Endothelial cell of umbilical vein (primary cell): ENCODE data around the gene PLXNA4. TPM values are rescaled to one million over a fixed set of nuclear protein-coding genes. Genes with fewer than 3 reads are reported as not detected.

Experiments used
- BruUV-seq: library from RNA; stranded (reverse); fragments of 400-500 nt; replicated peaks from 2 replicates; lab custom pipeline; 2021; lab: Mats Ljungman, UMichigan
- CTCF ChIA-PET: fragments of 300-600, 350-600 bp; sonication (Branson Sonifier 250); formaldehyde crosslinking; loops from one replicate; lab custom pipeline; 2021; ENCODE audit warnings: antibody characterized with exemption, inconsistent platforms; lab: Charles Lee
- POLR2A ChIA-PET: fragments of 300-600, 350-600 bp; sonication (Branson Sonifier 250); formaldehyde crosslinking; loops from one replicate; lab custom pipeline; 2021; ENCODE audit warnings: antibody characterized with exemption, inconsistent platforms; lab: Charles Lee
- DNase-seq: peaks from one replicate; pipeline ENCODE4 v3.0.0-alpha.2; 2011; ENCODE audit warnings: low read depth, low spot score
- FAIRE-seq: peaks from 2 replicates; lab custom pipeline; 2011; peaks lifted over from hg19 to GRCh38; lab: Jason Lieb, UNC
- H2AFZ ChIP-seq: 2 replicates; pipeline ENCODE4 v1.6.0; 2012; ENCODE audit warnings: low read depth, low read length, control low read depth, inconsistent platforms
- H3K27ac ChIP-seq: 2 replicates; pipeline ENCODE4 v1.5.1; 2011; ENCODE audit warnings: low read depth, mild to moderate bottlenecking, control low read depth, low read length, moderate library complexity; ENCODE audit not compliant: insufficient read depth
- H3K27me3 ChIP-seq, 2 experiments: 2 replicates each; pipeline versions ENCODE4 v1.6.0 to v1.6.1; 2011; ENCODE audit warnings: low read length in 2 of 2, mixed read lengths in 1 of 2; ENCODE audit not compliant: control insufficient read depth in 2 of 2, insufficient read depth in 2 of 2
- H3K36me3 ChIP-seq, 2 experiments: 2 replicates in 1 of 2; 3 replicates in 1 of 2; pipeline ENCODE4 v1.5.1; 2011; ENCODE audit warnings: low read length in 2 of 2, mild to moderate bottlenecking in 1 of 2, moderate library complexity in 1 of 2; ENCODE audit not compliant: control insufficient read depth in 2 of 2, insufficient read depth in 2 of 2; ENCODE audit errors: extremely low read depth in 1 of 2
- H3K4me1 ChIP-seq: 3 replicates; pipeline ENCODE4 v1.5.1; 2011; ENCODE audit warnings: mild to moderate bottlenecking, low read length; ENCODE audit not compliant: control insufficient read depth, insufficient read depth; ENCODE audit errors: extremely low read depth
- H3K4me2 ChIP-seq: 2 replicates; pipeline ENCODE4 v1.6.1; 2011; ENCODE audit warnings: low read length, control low read depth, mixed read lengths; ENCODE audit not compliant: insufficient read depth
- H3K4me3 ChIP-seq, 3 experiments: fragments of 200-600 bp in 1 of 3; sonication (generic), shearing (Covaris generic) in 1 of 3; replicated peaks in 1 of 3; 2 replicates each; pipeline ENCODE4 v1.5.1; 2011 to 2016; ENCODE audit warnings: control low read depth in 3 of 3, low read length in 3 of 3, mild to moderate bottlenecking in 2 of 3, inconsistent platforms in 1 of 3, low read depth in 1 of 3, moderate library complexity in 1 of 3; ENCODE audit not compliant: insufficient read depth in 1 of 3
- H3K79me2 ChIP-seq: 2 replicates; pipeline ENCODE4 v1.6.0; 2012; ENCODE audit warnings: low read length, inconsistent platforms; ENCODE audit not compliant: control insufficient read depth, insufficient read depth
- H3K9ac ChIP-seq: replicated peaks from 2 replicates; pipeline ENCODE3; 2011; ENCODE audit warnings: low read length, control low read depth; ENCODE audit not compliant: insufficient read depth; ENCODE audit errors: extremely low read depth
- H3K9me1 ChIP-seq: replicated peaks from 3 replicates; pipeline ENCODE4 v1.6.0; 2011; ENCODE audit warnings: mild to moderate bottlenecking, low read length; ENCODE audit not compliant: control insufficient read depth, insufficient read depth; ENCODE audit errors: extremely low read depth
- H3K9me3 ChIP-seq: replicated peaks from 2 replicates; pipeline ENCODE4 v1.5.1; 2012; ENCODE audit warnings: low read length, inconsistent platforms; ENCODE audit not compliant: control insufficient read depth, insufficient read depth
- H4K20me1 ChIP-seq: replicated peaks from 2 replicates; pipeline ENCODE3; 2011; ENCODE audit warnings: mild to moderate bottlenecking, low read length; ENCODE audit not compliant: control insufficient read depth, insufficient read depth; ENCODE audit errors: extremely low read depth
- CTCF ChIP-seq, 2 donors: IDR thresholded peaks; 1 replicate in 1 of 2; 2 replicates in 1 of 2; pipeline ENCODE4 v1.5.1; 2011; ENCODE audit warnings: low read length in 2 of 2, mild to moderate bottlenecking in 2 of 2, moderate library complexity in 2 of 2, control low read depth in 1 of 2, inconsistent platforms in 1 of 2, low read depth in 1 of 2; ENCODE audit not compliant: insufficient read depth in 1 of 2; ENCODE audit errors: extremely low read depth in 1 of 2
- EZH2 ChIP-seq: IDR thresholded peaks from 2 replicates; pipeline ENCODE4 v1.6.1; 2012; ENCODE audit warnings: borderline replicate concordance, low read depth, mild to moderate bottlenecking, moderate library complexity, low read length, inconsistent platforms; ENCODE audit not compliant: severe bottlenecking
- FOS ChIP-seq: IDR thresholded peaks from 2 replicates; pipeline ENCODE4 v1.6.1; 2011; ENCODE audit warnings: mild to moderate bottlenecking, low read length, moderate library complexity, borderline replicate concordance; ENCODE audit not compliant: insufficient read depth
- GATA2 ChIP-seq: IDR thresholded peaks from 2 replicates; pipeline ENCODE4 v1.7.0; 2011; ENCODE audit warnings: low read depth, mild to moderate bottlenecking, moderate library complexity, mixed read lengths, low read length; ENCODE audit not compliant: insufficient read length, insufficient read depth
- JUN ChIP-seq: IDR thresholded peaks from 2 replicates; pipeline ENCODE4 v1.6.1; 2011; ENCODE audit warnings: borderline replicate concordance, low read depth; ENCODE audit not compliant: insufficient read length, insufficient read depth
- MYC ChIP-seq: IDR thresholded peaks from one replicate; pipeline ENCODE4 v1.6.1; 2011; ENCODE audit warnings: mild to moderate bottlenecking, low read depth, low read length
- POLR2A ChIP-seq: IDR thresholded peaks from 2 replicates; pipeline ENCODE4 v1.6.1; 2012; ENCODE audit warnings: low read depth, mild to moderate bottlenecking, control low read depth, low read length
- POLR2AphosphoS5 ChIP-seq: IDR thresholded peaks from 2 replicates; pipeline ENCODE4 v1.6.1; 2012; ENCODE audit warnings: low read depth, mild to moderate bottlenecking, control low read depth, low read length, moderate library complexity; ENCODE audit not compliant: insufficient read depth
- dilution Hi-C: fragments of 300-500 bp; cut with MboI; formaldehyde crosslinking; loops from one replicate; pipeline ENCODE4 v1.15.0; 2019; ENCODE audit warnings: low sequenced_read_pairs; ENCODE audit not compliant: extremely low pct_ligation_motif_present
- intact Hi-C: fragments of 100-400 bp; cut with micrococcal nuclease; formaldehyde crosslinking; loops from one replicate; pipeline ENCODE4 v1.10.0; 2022
- polyA plus RNA-seq, 4 experiments: library from polyadenylated mRNA; depleted of rRNA in 3 of 4; stranded (reverse) in 3 of 4; unstranded in 1 of 4; fragments of >200 nt; gene quantifications; 2 replicates each; pipeline versions ENCODE4 v1.2.1 to v1.2.3, GENCODE V29; 2011 to 2012; ENCODE audit warnings: missing spikeins in 1 of 4
- total RNA-seq: library from RNA; stranded (reverse); gene quantifications from 2 replicates; pipeline ENCODE4 v1.2.3, GENCODE V29; 2021
- TF ChIP-seq, protein P1 (sequence below): IDR thresholded peaks from 2 replicates; pipeline ENCODE4 v1.6.1; 2011; ENCODE audit not compliant: insufficient read depth, insufficient read length

Gene PLXNA4
- total and polyA plus RNA-seq, 2 donors (not counting 3 experiments of a cell fraction or from before 2014, with no cell fraction given), result 12.1 to 20.4 TPM

GRCh38 chr7:132501956-132502355, 74.3 kb downstream of the PLXNA4 start:
- H2AFZ ChIP-seq, result no peak overlapping the region
- BruUV-seq, result no TSS peak
- no peaks in the 10 kb centered on the region for H3K9me3 ChIP-seq
- H3K4me1 ChIP-seq, result peaks cover 35% of the 10 kb centered on the region
- H3K27me3 ChIP-seq, result no peaks in the 10 kb centered on the region
- H3K9me1 ChIP-seq, result no peaks in the 10 kb centered on the region
- peaks cover 0 to 4% of the 10 kb centered on the region in 2 experiments for H3K36me3 ChIP-seq
- H3K4me2 ChIP-seq, result no peak overlapping the region
- dilution Hi-C loops (no loop called here), intact Hi-C loops (loop anchor here (1.0 to 10.0 kb wide), 14 partner anchors 16 to 947 kb away; partner anchors contain the start of gene PODXL)
- ChIA-PET POLR2A (no interaction called here), CTCF (interaction anchor here (0.9 to 5.5 kb wide), 23 partner anchors 10 to 841 kb away, joined by 3 to 71 read pairs (median 5); partner anchors contain the start of gene PLXNA4)
- peak overlapping the region; percentile 89 for H3K27ac ChIP-seq
- no peak overlapping the region for H3K4me3 ChIP-seq
- H3K9ac ChIP-seq, result peak overlapping the region; percentile 64
- peak; percentile 97 for TF ChIP-seq GATA2
- TF ChIP-seq MYC, result peak; percentile 75
- TF ChIP-seq EZH2, result no peak
- TF ChIP-seq JUN, result peak; percentile 72
- peak; percentile 96 for TF ChIP-seq FOS
- TF ChIP-seq, protein P1, sequence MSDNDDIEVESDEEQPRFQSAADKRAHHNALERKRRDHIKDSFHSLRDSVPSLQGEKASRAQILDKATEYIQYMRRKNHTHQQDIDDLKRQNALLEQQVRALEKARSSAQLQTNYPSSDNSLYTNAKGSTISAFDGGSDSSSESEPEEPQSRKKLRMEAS, result peak; percentile 88
- no peak for TF ChIP-seq CTCF (IDR thresholded peaks at IDR 0.05; ENCODE audit: extremely low read depth in 1 of 2, insufficient read depth in 1 of 2, low read depth in 1 of 2, low read length in 2 of 2)
- peak; percentile 67 for TF ChIP-seq POLR2A
- TF ChIP-seq POLR2AphosphoS5, result peak; percentile 94
- H4K20me1 ChIP-seq, result no peaks in the 10 kb centered on the region
- DNase-seq, result peak; percentile 99
- FAIRE-seq, result peak; percentile 100
- no peaks in the 10 kb centered on the region for H3K79me2 ChIP-seq
